HCT116 (cell line): ENCODE data around the gene TNRC18. TPM values are rescaled to one million over a fixed set of nuclear protein-coding genes. Genes with fewer than 3 reads are reported as not detected.

Experiments
- ATAC-seq: fragments of 200-7000 bp; cut with Tn5 transposase; 2 replicates; pipeline ENCODE4 v1.9.1; 2020; ENCODE audit warnings: mild to moderate bottlenecking, moderate library complexity
- BruUV-seq: library from RNA; stranded (reverse); fragments of 400-500 nt; replicated peaks from 2 replicates; lab custom pipeline; 2021; lab: Mats Ljungman, UMichigan
- CTCF ChIA-PET: fragments of 300-600 bp; sonication (Branson Sonifier 250); formaldehyde crosslinking; loops from one replicate; lab custom pipeline; 2021; ENCODE audit warnings: antibody characterized with exemption; lab: Charles Lee
- POLR2A ChIA-PET: fragments of 300-600, 350-600 bp; sonication (Branson Sonifier 250); formaldehyde crosslinking; loops from one replicate; lab custom pipeline; 2021; ENCODE audit warnings: antibody characterized with exemption; lab: Charles Lee
- RAD21 ChIA-PET, 2 experiments: fragments of 300-600 bp; sonication (Branson Sonifier 250); formaldehyde crosslinking; loops; one replicate each; lab custom pipeline; 2023; ENCODE audit warnings: low total read pairs in 2 of 2; ENCODE audit not compliant: uncharacterized antibody in 2 of 2, unreplicated experiment in 2 of 2, low non-redundant PET in 1 of 2; lab: Charles Lee
- DNase-seq: peaks from one replicate; pipeline ENCODE4 v3.0.0-alpha.2; 2010; ENCODE audit warnings: low read depth, low spot score
- H2AFZ ChIP-seq: fragments of 200-600 bp; shearing (Covaris generic), sonication (generic); 2 replicates; pipeline ENCODE4 v1.6.1; 2017; ENCODE audit warnings: low read depth, mixed run types, mixed read lengths, antibody characterized with exemption, low read length; ENCODE audit not compliant: poor library complexity, severe bottlenecking
- H3K27ac ChIP-seq: 2 replicates; pipeline ENCODE4 v1.5.1; 2012; ENCODE audit warnings: low read depth, low read length
- H3K27me3 ChIP-seq: fragments of 200-600 bp; sonication (generic); 2 replicates; pipeline ENCODE4 v1.6.1; 2016; ENCODE audit warnings: mixed run types, low read length, mixed read lengths; ENCODE audit not compliant: insufficient read depth
- H3K36me3 ChIP-seq, 2 experiments: fragments of 200-500 bp in 1 of 2; fragments of 200-600 bp in 1 of 2; sonication (Bioruptor generic) in 1 of 2; sonication (generic) in 1 of 2; 2 replicates each; pipeline versions ENCODE4 v1.5.1 to v1.6.1; 2014 to 2016; ENCODE audit warnings: low read length in 2 of 2, inconsistent platforms in 1 of 2, mixed read lengths in 1 of 2, mixed run types in 1 of 2; ENCODE audit not compliant: insufficient read depth in 2 of 2, control insufficient read depth in 1 of 2
- H3K4me1 ChIP-seq, 2 experiments: fragments of 200-600 bp in 1 of 2; sonication (generic) in 1 of 2; 2 replicates each; pipeline versions ENCODE4 v1.5.1 to v1.6.1; 2012 to 2017; ENCODE audit warnings: low read length in 2 of 2, inconsistent platforms in 1 of 2, mild to moderate bottlenecking in 1 of 2, mixed read lengths in 1 of 2, mixed run types in 1 of 2, moderate library complexity in 1 of 2; ENCODE audit not compliant: insufficient read depth in 2 of 2, control insufficient read depth in 1 of 2
- H3K4me2 ChIP-seq: fragments of 200-600 bp; sonication (generic); 2 replicates; pipeline ENCODE4 v1.6.1; 2017; ENCODE audit warnings: mixed run types, low read length, mixed read lengths
- H3K4me3 ChIP-seq, 2 experiments: fragments of 200-600 bp in 1 of 2; sonication (generic) in 1 of 2; replicated peaks in 1 of 2; 2 replicates each; pipeline ENCODE4 v1.5.1; 2011 to 2016; ENCODE audit warnings: low read length in 2 of 2, control low read depth in 1 of 2, low read depth in 1 of 2, mild to moderate bottlenecking in 1 of 2, mixed read lengths in 1 of 2, mixed run types in 1 of 2
- H3K79me2 ChIP-seq: fragments of 200-600 bp; sonication (generic); 2 replicates; pipeline ENCODE4 v1.6.1; 2017; ENCODE audit warnings: mild to moderate bottlenecking, mixed run types, low read length, moderate library complexity, mixed read lengths; ENCODE audit not compliant: insufficient read depth
- H3K9ac ChIP-seq: fragments of 200-600 bp; sonication (generic); 2 replicates; pipeline ENCODE4 v1.6.1; 2016; ENCODE audit warnings: low read length, mixed read lengths
- H3K9me2 ChIP-seq: fragments of 200-600 bp; sonication (generic), shearing (Covaris generic); 2 replicates; pipeline ENCODE4 v1.6.1; 2017; ENCODE audit warnings: mixed run types, mild to moderate bottlenecking, moderate library complexity; ENCODE audit not compliant: insufficient read depth
- H3K9me3 ChIP-seq, 2 experiments: fragments of 200-500 bp in 1 of 2; fragments of 200-600 bp in 1 of 2; sonication (Bioruptor generic) in 1 of 2; sonication (generic) in 1 of 2; 2 replicates each; pipeline ENCODE4 v1.6.1; 2014 to 2017; ENCODE audit warnings: low read length in 2 of 2, mixed read lengths in 2 of 2, inconsistent platforms in 1 of 2, low read depth in 1 of 2, mild to moderate bottlenecking in 1 of 2, mixed run types in 1 of 2, moderate library complexity in 1 of 2; ENCODE audit not compliant: control insufficient read depth in 1 of 2, insufficient read depth in 1 of 2
- H4K20me1 ChIP-seq: fragments of 200-600 bp; sonication (generic), shearing (Covaris generic); 2 replicates; pipeline ENCODE4 v1.6.1; 2017; ENCODE audit warnings: mixed run types, mild to moderate bottlenecking, moderate library complexity; ENCODE audit not compliant: insufficient read depth
- ATF3 ChIP-seq: IDR thresholded peaks from 2 replicates; pipeline ENCODE4 v1.6.1; 2012
- CBX3 ChIP-seq: IDR thresholded peaks from 2 replicates; pipeline ENCODE4 v1.6.1; 2012; ENCODE audit warnings: low read depth
- CTCF ChIP-seq, 3 experiments: fragments of 200-600 bp in 1 of 3; sonication (generic) in 1 of 3; IDR thresholded peaks in 2 of 3; conservative IDR thresholded peaks in 1 of 3; 2 replicates each; pipeline ENCODE4 v1.5.1; 2012 to 2017; ENCODE audit warnings: low read depth in 2 of 3, low read length in 2 of 3, antibody characterized with exemption in 1 of 3, borderline replicate concordance in 1 of 3, control low read depth in 1 of 3, mild to moderate bottlenecking in 1 of 3, mixed read lengths in 1 of 3, mixed run types in 1 of 3, moderate library complexity in 1 of 3; ENCODE audit not compliant: insufficient read depth in 1 of 3
- EGR1 ChIP-seq: IDR thresholded peaks from 2 replicates; pipeline ENCODE4 v1.6.1; 2012; ENCODE audit warnings: low read depth
- FOSL1 ChIP-seq: IDR thresholded peaks from 2 replicates; pipeline ENCODE4 v1.6.1; 2012; ENCODE audit warnings: low read depth
- POLR2AphosphoS5 ChIP-seq: IDR thresholded peaks from 2 replicates; pipeline ENCODE4 v1.6.1; 2011; ENCODE audit warnings: mild to moderate bottlenecking, low read depth, low read length, moderate library complexity
- RAD21 ChIP-seq: IDR thresholded peaks from 2 replicates; pipeline ENCODE4 v1.6.1; 2012; ENCODE audit warnings: low read depth, mild to moderate bottlenecking
- YY1 ChIP-seq: IDR thresholded peaks from 2 replicates; pipeline ENCODE4 v1.6.1; 2011; ENCODE audit warnings: low read length, low read depth, moderate library complexity, mild to moderate bottlenecking; ENCODE audit not compliant: insufficient replicate concordance; ENCODE audit errors: extremely low read depth
- intact Hi-C: fragments of 100-400 bp; cut with micrococcal nuclease; formaldehyde crosslinking; loops from 2 replicates; pipeline ENCODE4 v1.10.0; 2022
- total RNA-seq: library from RNA; stranded (reverse); gene quantifications from one replicate; pipeline ENCODE4 v1.2.1, GENCODE V29; 2021; ENCODE audit not compliant: unreplicated experiment

Gene TNRC18
- total RNA-seq, 1 experiment from 2014 or later: 101 TPM

- ChIA-PET RAD21 (no interaction called here), POLR2A (no interaction called here), CTCF (no interaction called here)
- intact Hi-C loops: no loop called here
- TF ChIP-seq POLR2AphosphoS5 (no peak), ATF3 (no peak), YY1 (no peak), CTCF (IDR thresholded peaks at IDR 0.05 in 2 of 3, conservative IDR thresholded peaks at IDR 0.05 in 1 of 3; ENCODE audit: borderline replicate concordance in 1 of 3, insufficient read depth in 1 of 3, low read depth in 2 of 3, low read length in 2 of 3) (no peak), FOSL1 (no peak), RAD21 (no peak), EGR1 (no peak), CBX3 (no peak)
- DNase-seq: no peak
- H3K27me3 ChIP-seq: no peaks in the 10 kb centered on the region
- no peak overlapping the region for H3K4me3 ChIP-seq
- no TSS peak for BruUV-seq
- H3K27ac ChIP-seq: no peak overlapping the region
- no peaks in the 10 kb centered on the region for H3K4me1 ChIP-seq
- H3K79me2 ChIP-seq: no peaks in the 10 kb centered on the region
- H3K9me3 ChIP-seq: peaks cover 0 to 4% of the 10 kb centered on the region in 2 experiments; a peak in 1 of 4 replicates
- ATAC-seq: no peak
- H3K4me2 ChIP-seq: no peak overlapping the region
- H3K9ac ChIP-seq: no peak overlapping the region
- no peak overlapping the region for H2AFZ ChIP-seq
- H4K20me1 ChIP-seq: no peaks in the 10 kb centered on the region
- peaks cover 6 to 13% of the 10 kb centered on the region in 2 experiments; a peak in 2 of 4 replicates for H3K36me3 ChIP-seq
- no peaks in the 10 kb centered on the region for H3K9me2 ChIP-seq
These were observed 100.8 kb downstream of the TNRC18 start for GRCh38 chr7:5322621-5323410.
